Uterus (tissue), 4 donors: ENCODE results near the gene BUB1B. TPM values are rescaled to one million over a fixed set of nuclear protein-coding genes. Genes with fewer than 3 reads are reported as not detected.

ENCODE experiments used
- DNase-seq, 2 donors: peaks; one replicate each; pipeline ENCODE4 v3.0.0-alpha.2; 2019 to 2020
- H3K27ac ChIP-seq, 2 donors: fragments of 200-600 bp; sonication (generic); 1 replicate in 1 of 2; 2 replicates in 1 of 2; pipeline ENCODE4 v1.5.1; 2016 to 2018
- H3K27me3 ChIP-seq, 2 donors: fragments of 200-600 bp; sonication (generic); one replicate each; pipeline ENCODE4 v1.5.1; 2018 to 2019; ENCODE audit warnings: control low read depth in 1 of 2
- H3K36me3 ChIP-seq, 2 donors: fragments of 200-600 bp; sonication (generic); one replicate each; pipeline ENCODE4 v1.5.1; 2019; ENCODE audit warnings: control low read depth in 1 of 2
- H3K4me1 ChIP-seq, 2 donors: fragments of 200-600 bp; sonication (generic); one replicate each; pipeline ENCODE4 v1.5.1; 2018 to 2019; ENCODE audit warnings: control low read depth in 1 of 2
- H3K4me3 ChIP-seq, 2 donors: fragments of 200-600 bp; sonication (generic); 1 replicate in 1 of 2; 2 replicates in 1 of 2; pipeline ENCODE4 v1.5.1; 2018 to 2019; ENCODE audit warnings: mild to moderate bottlenecking in 1 of 2
- H3K9me3 ChIP-seq, 2 donors: fragments of 200-600 bp; sonication (generic); one replicate each; pipeline ENCODE4 v1.5.1; 2019; ENCODE audit warnings: control low read depth in 1 of 2
- POLR2A ChIP-seq, 2 donors: fragments of 450-650 bp; IDR thresholded peaks; one replicate each; pipeline ENCODE4 v1.6.1; 2016; ENCODE audit warnings: antibody characterized with exemption in 2 of 2, mild to moderate bottlenecking in 1 of 2, moderate library complexity in 1 of 2
- intact Hi-C: fragments of 100-400 bp; cut with DNase I; formaldehyde crosslinking; loops from one replicate; pipeline ENCODE4 v1.15.1; 2023; ENCODE audit warnings: low total_unique reads
- total RNA-seq, 4 donors: library from RNA; depleted of rRNA in 3 of 4; stranded (reverse); fragments of >200 nt in 3 of 4; gene quantifications; one replicate each; pipeline versions ENCODE4 v1.1.0 to v1.2.4, GENCODE V29; 2014 to 2023
- TF ChIP-seq, protein P1 (sequence below), 4 experiments: fragments of 200-600 bp in 2 of 4; fragments of 450-650 bp in 2 of 4; sonication (generic) in 2 of 4; IDR thresholded peaks; one replicate each; pipeline ENCODE4 v1.5.1; 2016 to 2019; ENCODE audit warnings: antibody characterized with exemption in 4 of 4, mild to moderate bottlenecking in 2 of 4, moderate library complexity in 1 of 4
- donor health status: DM: yes; HTN: yes; CAD: no.

BUB1B gene
- total RNA-seq, 4 donors from 2014 or later = under 0.01 to 31.5 TPM; not detected in 2

DNA sequence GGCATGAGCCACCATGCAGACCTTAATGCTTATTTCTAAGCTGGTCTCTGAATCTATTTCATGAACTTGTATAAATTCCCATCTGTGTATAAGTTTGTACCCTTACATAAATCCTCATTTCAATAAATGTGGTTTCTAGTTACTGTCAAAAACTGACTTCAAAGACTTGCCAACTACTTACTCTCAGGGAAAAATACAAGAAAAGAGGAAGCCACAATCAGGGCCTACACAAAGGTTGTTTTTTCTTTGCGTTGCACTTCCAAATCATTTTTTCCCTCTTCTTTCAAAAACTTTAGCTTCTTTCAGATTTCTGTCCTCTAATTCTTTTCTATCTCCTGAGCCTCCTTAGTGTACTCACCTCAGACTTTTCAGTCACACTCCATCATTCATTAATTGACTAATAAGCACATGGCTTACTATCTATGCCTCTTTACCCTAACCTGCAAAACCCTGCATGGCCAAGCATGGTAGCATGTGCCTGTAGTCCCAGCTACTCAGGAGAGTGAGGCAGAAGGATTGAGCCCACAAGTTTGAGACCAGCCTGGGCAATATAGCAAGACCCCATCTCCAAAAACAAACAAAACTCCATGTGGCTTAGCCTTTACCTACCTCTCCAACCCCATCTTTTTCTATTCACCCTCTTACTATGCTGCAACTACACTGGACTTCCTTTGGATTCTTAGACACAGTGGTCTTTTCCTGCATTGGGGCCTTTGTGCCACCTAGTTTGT lies 37.7 kb downstream of the BUB1B start:
- Histone ChIP-seq H3K4me3 (no peak overlapping the region), H3K27me3 (no peaks in the 10 kb centered on the region), H3K36me3 (no peaks in the 10 kb centered on the region), H3K9me3 (no peaks in the 10 kb centered on the region), H3K4me1 (no peaks in the 10 kb centered on the region), H3K27ac (no peak overlapping the region)
- TF ChIP-seq POLR2A (IDR thresholded peaks at IDR 0.05) = no peak
- TF ChIP-seq, protein P1, sequence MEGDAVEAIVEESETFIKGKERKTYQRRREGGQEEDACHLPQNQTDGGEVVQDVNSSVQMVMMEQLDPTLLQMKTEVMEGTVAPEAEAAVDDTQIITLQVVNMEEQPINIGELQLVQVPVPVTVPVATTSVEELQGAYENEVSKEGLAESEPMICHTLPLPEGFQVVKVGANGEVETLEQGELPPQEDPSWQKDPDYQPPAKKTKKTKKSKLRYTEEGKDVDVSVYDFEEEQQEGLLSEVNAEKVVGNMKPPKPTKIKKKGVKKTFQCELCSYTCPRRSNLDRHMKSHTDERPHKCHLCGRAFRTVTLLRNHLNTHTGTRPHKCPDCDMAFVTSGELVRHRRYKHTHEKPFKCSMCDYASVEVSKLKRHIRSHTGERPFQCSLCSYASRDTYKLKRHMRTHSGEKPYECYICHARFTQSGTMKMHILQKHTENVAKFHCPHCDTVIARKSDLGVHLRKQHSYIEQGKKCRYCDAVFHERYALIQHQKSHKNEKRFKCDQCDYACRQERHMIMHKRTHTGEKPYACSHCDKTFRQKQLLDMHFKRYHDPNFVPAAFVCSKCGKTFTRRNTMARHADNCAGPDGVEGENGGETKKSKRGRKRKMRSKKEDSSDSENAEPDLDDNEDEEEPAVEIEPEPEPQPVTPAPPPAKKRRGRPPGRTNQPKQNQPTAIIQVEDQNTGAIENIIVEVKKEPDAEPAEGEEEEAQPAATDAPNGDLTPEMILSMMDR (IDR thresholded peaks at IDR 0.05) = no peak
- DNase-seq = no peak
- intact Hi-C loops = no loop called here

DNA sequence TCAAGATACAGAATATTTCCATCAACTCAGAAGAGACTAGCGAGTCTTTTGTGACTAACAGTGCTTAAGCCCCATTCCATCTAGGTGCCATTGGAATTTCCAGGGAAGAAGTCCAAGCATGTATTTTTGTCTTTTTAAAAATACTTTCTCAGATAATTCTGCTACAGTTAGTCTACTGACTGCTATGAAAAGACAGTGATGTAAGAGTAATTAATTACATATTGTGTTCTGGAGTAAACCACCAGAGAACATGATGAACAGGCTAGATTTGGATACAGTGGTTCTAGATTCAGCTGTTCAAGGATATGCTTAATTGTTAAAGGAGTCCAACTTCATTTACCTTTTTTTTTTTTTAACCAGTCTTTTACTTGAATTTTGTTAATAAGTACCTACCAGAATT lies 43.2 kb downstream of the BUB1B start:
- Histone ChIP-seq H3K9me3 (no peaks in the 10 kb centered on the region), H3K27ac (no peak overlapping the region), H3K4me3 (no peak overlapping the region), H3K4me1 (no peaks in the 10 kb centered on the region), H3K36me3 (no peaks in the 10 kb centered on the region), H3K27me3 (no peaks in the 10 kb centered on the region)
- no peak for DNase-seq
- TF ChIP-seq, protein P1 (IDR thresholded peaks at IDR 0.05) = no peak
- TF ChIP-seq POLR2A (IDR thresholded peaks at IDR 0.05) = no peak
- intact Hi-C loops = no loop called here

GRCh38 chr15:40217166-40217824 lies 56.4 kb downstream of the BUB1B start:
- DNase-seq = peak in 1 of 2 donors; percentile 38
- Histone ChIP-seq H3K36me3 (no peaks in the 10 kb centered on the region), H3K9me3 (no peaks in the 10 kb centered on the region), H3K4me3 (no peak overlapping the region), H3K27ac (no peak overlapping the region), H3K4me1 (no peaks in the 10 kb centered on the region), H3K27me3 (no peaks in the 10 kb centered on the region)
- intact Hi-C loops = loop anchor here (5.0 kb wide), 1 partner anchor 55 kb away; no protein-coding TSS in a partner anchor
- no peak for TF ChIP-seq POLR2A (IDR thresholded peaks at IDR 0.05)
- TF ChIP-seq, protein P1 (IDR thresholded peaks at IDR 0.05) = peak; percentile 80 to 86 (median 82)

DNA sequence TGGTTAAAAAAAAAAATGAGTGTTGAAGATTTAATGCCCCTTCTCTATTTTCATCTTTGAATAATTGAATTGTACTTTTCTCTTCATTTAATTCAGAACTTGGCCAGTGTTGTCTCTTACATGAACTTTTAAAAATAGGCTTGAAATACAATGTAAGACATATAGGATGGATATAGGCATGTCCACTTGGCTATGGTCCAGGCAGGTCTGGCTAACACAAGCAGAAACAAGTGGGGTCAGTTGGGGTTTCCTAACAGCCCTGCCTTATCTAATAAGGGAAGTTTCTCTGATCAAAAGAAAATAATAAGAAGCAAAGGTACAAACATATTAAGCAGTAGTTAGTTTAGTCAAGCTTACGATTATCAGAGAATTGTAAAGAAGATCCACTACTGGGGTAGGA lies 58.9 kb downstream of the BUB1B start:
- intact Hi-C loops = loop anchor here (5.0 kb wide), 1 partner anchor 52 kb away; no protein-coding TSS in a partner anchor
- H3K27ac ChIP-seq = no peak overlapping the region
- H3K4me3 ChIP-seq = no peak overlapping the region
- no peaks in the 10 kb centered on the region for H3K27me3 ChIP-seq
- DNase-seq = no peak
- no peaks in the 10 kb centered on the region for H3K4me1 ChIP-seq
- TF ChIP-seq, protein P1 (IDR thresholded peaks at IDR 0.05) = no peak
- TF ChIP-seq POLR2A (IDR thresholded peaks at IDR 0.05) = no peak
- H3K36me3 ChIP-seq = no peaks in the 10 kb centered on the region
- H3K9me3 ChIP-seq = no peaks in the 10 kb centered on the region

GRCh38 chr15:40222131-40222530 lies 61.3 kb downstream of the BUB1B start:
- Histone ChIP-seq H3K9me3 (no peaks in the 10 kb centered on the region), H3K4me1 (no peaks in the 10 kb centered on the region), H3K4me3 (no peak overlapping the region), H3K27me3 (no peaks in the 10 kb centered on the region), H3K36me3 (no peaks in the 10 kb centered on the region), H3K27ac (no peak overlapping the region)
- DNase-seq = no peak
- TF ChIP-seq, protein P1 (IDR thresholded peaks at IDR 0.05) = no peak
- no peak for TF ChIP-seq POLR2A (IDR thresholded peaks at IDR 0.05)
- intact Hi-C loops = no loop called here
